Mucosa of descending colon (tissue), 3 donors: ENCODE results near the gene FRMD3. TPM values are rescaled to one million over a fixed set of nuclear protein-coding genes. Genes with fewer than 3 reads are reported as not detected.

ENCODE experiments used
- ATAC-seq: fragments of 200-7000 bp; cut with Tn5 transposase; one replicate; pipeline ENCODE4 v1.9.1; 2020; ENCODE audit warnings: mild to moderate bottlenecking, moderate library complexity
- DNase-seq, 3 donors: peaks; one replicate each; pipeline ENCODE4 v3.0.0-alpha.2; 2020
- H3K36me3 ChIP-seq: fragments of 200-600 bp; one replicate; pipeline ENCODE4 v1.8.0; 2021; ENCODE audit warnings: low read depth, mild to moderate bottlenecking
- H3K4me1 ChIP-seq: fragments of 200-600 bp; one replicate; pipeline ENCODE4 v1.8.0; 2021; ENCODE audit warnings: low read depth, mild to moderate bottlenecking
- H3K4me3 ChIP-seq: fragments of 200-600 bp; one replicate; pipeline ENCODE4 v1.8.0; 2021; ENCODE audit warnings: mild to moderate bottlenecking
- H3K9me3 ChIP-seq: fragments of 200-600 bp; one replicate; pipeline ENCODE4 v1.8.0; 2021; ENCODE audit warnings: mild to moderate bottlenecking
- intact Hi-C, 2 donors: fragments of 100-400 bp; cut with DNase I in 1 of 2; cut with micrococcal nuclease in 1 of 2; formaldehyde crosslinking; loops; one replicate each; pipeline versions ENCODE4 v1.11.0 to v1.11.1; 2022; cut with DNase I, micrococcal nuclease
- total RNA-seq, 3 donors: library from RNA; stranded (reverse); fragmentation: NEBNext Ultra II Directional in 2 of 3; extraction: Animal tissue kit (Norgen Biotek cat#: 25700) in 2 of 3; gene quantifications; one replicate each; pipeline versions ENCODE4 v1.2.1 to v1.2.4, GENCODE V29; 2021 to 2023
- TF ChIP-seq, protein P1 (sequence below): fragments of 200-600 bp; IDR thresholded peaks from one replicate; pipeline ENCODE4 v1.8.0; 2022; ENCODE audit warnings: antibody characterized with exemption, mild to moderate bottlenecking
- donor health status: DM: no; HTN: no; CAD: no; lungs with moderate emphysema.
- donor health status: DM: no; HTN: no; CAD: no.
- donor health status: DM: no; HTN: yes; CAD: no.

FRMD3 gene
- total RNA-seq, 3 donors from 2014 or later, result 12.2 to 27.4 (median 25.0) TPM

DNA sequence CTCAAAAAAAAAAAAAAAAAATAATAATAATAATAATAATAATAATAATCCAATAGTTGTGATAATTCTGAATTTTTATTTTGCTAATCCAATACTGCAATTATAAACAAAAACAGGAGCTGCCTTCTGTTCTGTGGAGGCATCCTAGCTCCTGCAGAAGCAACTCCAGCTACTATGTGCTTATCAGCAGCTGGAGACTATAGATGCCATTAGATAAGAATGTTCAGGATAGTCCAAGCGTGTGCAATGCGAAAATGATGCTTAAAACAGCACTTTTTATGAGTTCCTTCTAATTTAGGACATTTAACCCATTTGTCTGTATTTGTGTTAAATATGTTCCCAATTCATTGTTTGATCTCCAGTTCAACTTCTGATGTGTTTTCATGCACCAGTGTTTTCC is 254.7 kb downstream of the FRMD3 start:
- DNase-seq (no peak), ATAC-seq (no peak)
- Histone ChIP-seq H3K9me3 (no peaks in the 10 kb centered on the region), H3K4me3 (no peak overlapping the region), H3K36me3 (no peaks in the 10 kb centered on the region), H3K4me1 (no peaks in the 10 kb centered on the region)
- TF ChIP-seq, protein P1, sequence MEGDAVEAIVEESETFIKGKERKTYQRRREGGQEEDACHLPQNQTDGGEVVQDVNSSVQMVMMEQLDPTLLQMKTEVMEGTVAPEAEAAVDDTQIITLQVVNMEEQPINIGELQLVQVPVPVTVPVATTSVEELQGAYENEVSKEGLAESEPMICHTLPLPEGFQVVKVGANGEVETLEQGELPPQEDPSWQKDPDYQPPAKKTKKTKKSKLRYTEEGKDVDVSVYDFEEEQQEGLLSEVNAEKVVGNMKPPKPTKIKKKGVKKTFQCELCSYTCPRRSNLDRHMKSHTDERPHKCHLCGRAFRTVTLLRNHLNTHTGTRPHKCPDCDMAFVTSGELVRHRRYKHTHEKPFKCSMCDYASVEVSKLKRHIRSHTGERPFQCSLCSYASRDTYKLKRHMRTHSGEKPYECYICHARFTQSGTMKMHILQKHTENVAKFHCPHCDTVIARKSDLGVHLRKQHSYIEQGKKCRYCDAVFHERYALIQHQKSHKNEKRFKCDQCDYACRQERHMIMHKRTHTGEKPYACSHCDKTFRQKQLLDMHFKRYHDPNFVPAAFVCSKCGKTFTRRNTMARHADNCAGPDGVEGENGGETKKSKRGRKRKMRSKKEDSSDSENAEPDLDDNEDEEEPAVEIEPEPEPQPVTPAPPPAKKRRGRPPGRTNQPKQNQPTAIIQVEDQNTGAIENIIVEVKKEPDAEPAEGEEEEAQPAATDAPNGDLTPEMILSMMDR, result no peak
- intact Hi-C loops, result no loop called here

DNA sequence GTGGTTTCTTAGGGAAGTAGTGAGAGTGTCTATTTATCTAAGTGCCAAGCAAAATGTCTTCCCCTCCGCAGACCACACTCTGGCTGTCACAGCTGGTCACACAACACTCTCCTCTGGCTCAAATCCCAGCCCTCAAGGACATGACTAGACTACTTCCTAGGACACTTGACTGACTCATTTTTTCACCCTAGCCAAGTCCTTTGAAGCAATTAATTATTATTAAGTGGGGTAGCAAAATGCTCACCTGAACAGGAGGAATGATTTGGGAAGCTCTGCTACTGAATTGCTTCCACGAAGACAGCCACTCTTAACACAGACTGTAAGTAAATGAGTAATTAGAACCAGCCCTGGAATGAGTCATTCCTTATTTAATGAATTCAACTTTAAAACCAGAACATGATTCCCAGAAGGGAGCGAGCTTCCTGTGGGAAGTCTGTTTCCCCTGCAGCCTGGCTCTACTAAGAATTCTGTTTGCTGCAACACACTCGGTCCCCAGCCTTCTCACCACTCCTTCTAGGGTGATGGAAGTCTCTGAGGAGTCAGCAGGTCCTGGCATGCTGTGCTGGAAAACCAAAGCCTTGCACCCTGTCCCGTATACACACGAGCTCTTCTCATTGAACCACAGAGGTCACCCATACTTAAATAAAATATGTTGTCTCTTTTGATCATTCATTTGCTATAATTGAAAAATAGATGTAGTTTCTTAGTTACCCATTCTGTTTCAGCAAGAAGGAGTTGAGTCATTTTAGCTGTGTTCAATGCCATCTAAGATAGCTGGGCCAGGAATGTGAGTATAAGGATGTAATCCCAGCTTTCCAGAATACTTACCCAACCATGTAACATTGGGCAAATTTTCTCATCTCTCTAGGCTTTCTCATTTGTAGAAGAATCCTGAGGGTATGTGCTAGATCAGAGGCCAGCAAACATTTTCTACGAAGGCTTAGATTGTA is 256.6 kb downstream of the FRMD3 start:
- H3K4me1 ChIP-seq, result no peaks in the 10 kb centered on the region
- H3K4me3 ChIP-seq, result no peak overlapping the region
- ATAC-seq (peak; percentile 81), DNase-seq (peak in 1 of 3 donors; percentile 9)
- TF ChIP-seq, protein P1, result no peak
- intact Hi-C loops, result no loop called here
- H3K36me3 ChIP-seq, result no peaks in the 10 kb centered on the region
- no peaks in the 10 kb centered on the region for H3K9me3 ChIP-seq

DNA sequence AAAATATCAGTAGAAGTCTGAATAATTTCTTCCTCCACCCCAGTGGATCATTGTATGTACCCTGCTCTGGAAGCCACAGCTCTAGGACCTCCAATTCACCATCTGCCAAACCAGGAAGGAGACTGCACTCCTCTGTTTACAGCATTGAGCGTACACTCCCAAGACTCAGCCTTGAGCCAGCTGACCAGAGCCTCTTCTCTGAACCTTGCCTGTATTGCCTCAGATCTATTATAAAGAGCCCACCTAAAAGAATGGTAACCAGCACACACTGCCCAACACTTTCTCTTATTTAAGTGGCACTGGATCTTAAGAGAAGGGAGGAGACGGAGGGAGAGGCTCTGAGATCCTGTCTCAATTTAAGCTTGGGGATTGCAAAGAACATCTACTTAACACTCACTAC is 257.4 kb downstream of the FRMD3 start:
- intact Hi-C loops, result no loop called here
- ATAC-seq (peak; percentile 85), DNase-seq (peak in 1 of 3 donors; percentile 12)
- TF ChIP-seq, protein P1, result no peak
- H3K4me3 ChIP-seq, result no peak overlapping the region
- H3K36me3 ChIP-seq, result no peaks in the 10 kb centered on the region
- no peaks in the 10 kb centered on the region for H3K4me1 ChIP-seq
- H3K9me3 ChIP-seq, result no peaks in the 10 kb centered on the region

DNA sequence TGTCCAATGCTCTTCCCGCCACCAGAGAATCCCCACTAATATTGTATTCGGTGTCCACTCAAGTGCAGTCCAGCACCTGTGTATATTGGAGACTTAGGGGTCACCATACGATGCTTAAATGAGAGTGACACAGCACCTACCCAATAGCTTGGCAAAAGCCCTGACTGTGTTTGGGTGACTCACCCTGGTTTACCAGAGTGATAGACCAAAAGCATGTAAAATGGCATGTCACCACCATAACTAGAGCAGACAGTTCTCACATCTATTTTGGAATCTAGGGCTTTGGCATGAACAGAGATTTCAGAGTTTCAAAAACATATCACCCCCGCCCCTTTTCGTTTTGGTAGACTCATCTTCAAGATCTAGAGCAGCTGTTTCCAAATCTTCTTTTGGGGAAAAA is 257.9 kb downstream of the FRMD3 start:
- Histone ChIP-seq H3K36me3 (no peaks in the 10 kb centered on the region), H3K9me3 (no peaks in the 10 kb centered on the region), H3K4me1 (no peaks in the 10 kb centered on the region), H3K4me3 (no peak overlapping the region)
- ATAC-seq, result no peak
- TF ChIP-seq, protein P1, result no peak
- DNase-seq, result no peak
- intact Hi-C loops, result no loop called here

DNA sequence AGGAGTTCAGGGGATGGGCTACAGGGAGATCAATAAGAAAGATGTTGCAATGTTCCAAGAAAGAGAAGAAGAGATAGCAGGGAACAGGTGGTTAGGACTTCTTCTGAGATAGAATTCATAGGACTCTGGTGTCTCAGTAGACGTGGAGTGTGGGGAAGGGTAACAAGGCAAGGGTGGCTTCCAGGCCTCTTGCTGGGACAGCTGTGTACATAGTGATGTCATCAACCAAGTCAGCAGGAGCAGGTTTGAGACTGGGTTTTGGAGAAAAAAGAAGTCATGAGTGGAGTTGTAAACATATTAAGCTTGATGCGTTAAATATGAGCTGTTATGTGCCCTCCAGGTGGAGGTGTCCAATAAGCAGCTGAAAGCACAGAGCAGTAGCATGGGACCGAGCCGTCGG is 263.4 kb downstream of the FRMD3 start:
- DNase-seq, result no peak
- TF ChIP-seq, protein P1, result no peak
- H3K4me1 ChIP-seq, result no peaks in the 10 kb centered on the region
- H3K36me3 ChIP-seq, result no peaks in the 10 kb centered on the region
- intact Hi-C loops, result no loop called here
- no peaks in the 10 kb centered on the region for H3K9me3 ChIP-seq
- ATAC-seq, result no peak
- H3K4me3 ChIP-seq, result no peak overlapping the region
